ENCODE data around the gene NSD2.

DNA sequence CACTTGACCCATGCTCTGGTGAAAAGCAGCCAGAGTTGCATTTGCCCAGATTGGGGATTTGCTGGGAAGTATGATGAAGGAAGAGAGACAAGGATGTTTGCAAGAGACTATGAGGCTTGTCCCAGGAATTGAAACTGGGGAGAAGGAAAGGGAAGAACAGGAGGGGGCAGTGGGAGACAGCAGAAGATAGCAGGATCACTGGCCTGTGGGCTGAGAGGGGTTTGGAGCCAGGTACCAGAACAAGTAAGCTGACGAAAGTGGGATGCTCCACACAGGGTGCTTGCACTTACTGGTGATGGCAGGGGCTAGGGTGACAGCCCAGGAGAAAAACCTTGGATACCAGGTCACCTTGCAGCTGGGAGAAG lies 11.8 kb upstream of the NSD2 start:
- TF ChIP-seq POLR2AphosphoS5 (IDR thresholded peaks at IDR 0.05; ENCODE audit: borderline replicate concordance, low read depth, low read length) (no peak), EZH2 (IDR thresholded peaks at IDR 0.05) (no peak)
